HG03457 (cell line): ENCODE measurements around the gene PRR33.

Experiments used
- ATAC-seq: cut with Tn5 transposase; IDR thresholded peaks from one replicate; pipeline ENCODE4 v1.9.1; 2021; ENCODE audit warnings: moderate number of reproducible peaks; ENCODE audit not compliant: unreplicated experiment

Gene PRR33

DNA sequence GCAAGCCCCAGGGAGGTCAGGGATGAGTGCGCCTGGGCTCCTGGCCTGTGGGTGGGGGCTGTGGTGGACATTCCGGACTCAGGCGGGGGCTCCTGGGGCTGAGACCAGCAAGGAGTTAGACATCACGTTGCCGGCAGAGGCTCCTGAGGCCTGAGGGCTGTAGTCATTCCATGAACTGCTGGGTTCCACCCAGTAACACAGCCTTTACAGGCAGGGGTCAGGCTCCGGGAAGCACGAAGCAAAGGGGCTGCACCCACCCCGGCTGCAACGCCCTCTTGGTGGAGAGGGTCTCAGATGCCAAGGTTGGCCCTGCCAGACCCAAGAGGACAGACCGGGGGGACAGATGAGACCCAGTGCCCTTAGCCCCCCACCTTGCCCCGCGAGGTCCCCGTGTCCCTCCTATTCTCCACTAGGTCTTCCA, 36.8 kb upstream of the PRR33 start:
- no peak for ATAC-seq

- ATAC-seq = no peak
Measured at GRCh38 chr11:1927848-1928469, 36.3 kb upstream of the PRR33 start.

DNA sequence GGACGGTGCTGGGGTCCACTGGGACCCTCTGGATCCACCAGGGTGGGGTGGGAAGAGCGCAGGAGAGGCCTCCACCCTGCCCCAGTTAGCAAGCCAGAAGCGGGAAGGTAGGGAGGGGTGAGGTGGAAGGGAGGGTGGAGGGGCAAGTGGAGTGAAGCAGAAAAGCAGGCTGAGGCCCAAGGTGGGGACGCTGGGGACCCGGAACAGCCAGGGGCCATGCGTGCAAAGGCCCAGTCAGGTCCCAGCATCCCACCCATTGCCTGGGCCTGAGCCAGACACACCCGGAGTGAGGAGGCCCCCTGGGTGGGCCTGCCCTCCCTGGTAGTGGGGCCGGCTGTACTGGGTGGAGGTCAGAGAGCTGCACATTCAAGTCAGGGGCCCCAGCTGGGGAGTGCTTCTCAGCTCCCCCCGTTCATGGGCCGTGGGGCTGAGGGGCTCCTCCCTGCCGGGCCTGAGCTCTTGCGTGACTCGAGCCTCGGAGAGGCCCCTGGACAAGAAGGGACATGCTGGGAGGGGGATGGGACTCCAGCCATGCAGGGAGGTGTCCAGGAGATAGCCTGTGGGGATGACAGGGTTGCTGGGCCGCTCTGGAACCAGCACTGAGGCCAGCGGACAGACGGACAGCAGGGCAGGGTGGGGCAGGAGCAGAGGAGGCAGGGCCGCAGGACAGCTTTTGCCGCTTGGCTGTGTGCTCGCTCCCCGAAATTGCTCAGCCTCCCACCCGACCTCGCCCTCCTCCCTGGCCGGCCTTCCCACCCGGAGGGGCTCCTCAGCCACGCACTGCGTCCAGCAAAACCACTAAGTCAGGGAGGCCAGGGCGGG, 35.5 kb upstream of the PRR33 start:
- ATAC-seq = no peak

- no peak for ATAC-seq
Measured at GRCh38 chr11:1926156-1927025, 34.7 kb upstream of the PRR33 start.

DNA sequence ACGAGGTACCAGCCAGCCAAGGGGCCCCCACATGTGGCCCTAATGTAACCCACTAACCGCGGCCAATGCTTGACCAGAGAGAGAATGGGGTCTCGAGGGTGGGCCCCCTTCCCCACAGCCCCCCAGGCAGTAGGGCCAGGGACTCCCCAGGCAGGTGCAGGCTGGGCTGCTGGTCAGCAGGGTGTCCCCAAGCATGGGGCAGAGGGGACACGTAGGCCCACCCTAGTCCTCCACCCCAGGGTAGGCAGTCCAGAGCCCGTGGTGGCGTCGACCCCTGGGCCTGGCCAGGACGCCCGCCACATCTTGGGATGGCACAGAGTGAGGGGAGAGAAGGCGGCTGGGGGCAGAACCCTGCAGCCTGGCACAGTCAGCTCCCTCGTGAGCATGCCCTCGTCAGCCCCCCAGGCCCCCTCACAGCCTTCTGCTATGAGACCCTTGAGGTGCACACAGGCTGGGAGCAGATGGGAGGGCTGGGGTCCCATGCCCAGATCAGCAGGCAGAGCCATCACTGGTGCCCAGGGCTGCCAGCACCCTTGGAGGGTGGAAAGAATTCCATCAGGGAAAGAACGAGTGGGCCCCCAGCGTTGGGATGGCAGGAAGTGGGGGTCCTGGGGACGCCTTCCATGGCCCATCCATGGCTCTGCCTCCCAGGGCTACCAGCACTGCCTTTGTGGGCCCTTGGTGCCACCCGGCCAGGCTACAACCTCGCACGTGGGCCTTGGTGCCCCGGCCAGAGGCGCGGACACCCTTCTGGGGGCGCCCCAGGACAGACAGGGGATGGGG, 33.9 kb upstream of the PRR33 start:
- ATAC-seq = no peak

- ATAC-seq = no peak
Measured at GRCh38 chr11:1924646-1925372, 33.1 kb upstream of the PRR33 start.

GRCh38 chr11:1924181-1924580, 32.5 kb upstream of the PRR33 start:
- ATAC-seq = no peak

DNA sequence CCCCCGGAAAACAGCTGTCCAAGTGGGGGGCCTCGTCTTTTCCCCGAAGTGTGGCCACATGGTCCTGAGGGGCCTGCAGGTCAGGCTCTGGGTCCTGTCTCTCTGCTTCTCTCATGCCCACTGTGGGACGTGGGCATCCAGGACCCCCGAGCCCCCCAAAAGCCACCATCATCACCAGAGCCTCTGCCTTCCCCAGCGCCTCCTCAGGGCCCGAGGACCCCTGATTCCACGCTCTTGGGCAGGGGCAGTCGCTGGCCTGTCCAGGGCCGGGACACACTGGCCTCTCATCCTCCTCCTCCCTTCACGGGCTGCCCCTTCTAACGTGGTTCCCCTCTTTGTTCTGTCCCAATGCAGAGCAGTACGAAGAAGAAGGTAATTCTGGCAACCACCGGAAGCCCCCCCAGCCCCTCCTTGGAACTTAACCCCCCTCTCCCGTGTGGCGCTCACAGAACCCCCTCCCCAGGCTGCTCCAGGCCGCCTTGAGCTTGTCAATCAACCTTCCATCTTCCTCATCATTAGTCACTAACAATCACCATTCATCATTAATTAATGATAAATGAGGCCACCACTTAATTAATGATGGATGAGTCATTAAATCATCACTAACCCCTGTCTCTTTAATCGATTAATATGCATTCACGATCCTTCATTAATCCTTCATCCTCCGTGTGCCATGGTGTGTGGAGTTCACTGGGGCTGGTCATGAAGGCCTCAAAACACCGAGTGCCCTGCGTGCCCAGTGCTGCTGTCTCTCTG, 31.7 kb upstream of the PRR33 start:
- no peak for ATAC-seq

GRCh38 chr11:1922481-1923081, 30.9 kb upstream of the PRR33 start:
- ATAC-seq = no peak

DNA sequence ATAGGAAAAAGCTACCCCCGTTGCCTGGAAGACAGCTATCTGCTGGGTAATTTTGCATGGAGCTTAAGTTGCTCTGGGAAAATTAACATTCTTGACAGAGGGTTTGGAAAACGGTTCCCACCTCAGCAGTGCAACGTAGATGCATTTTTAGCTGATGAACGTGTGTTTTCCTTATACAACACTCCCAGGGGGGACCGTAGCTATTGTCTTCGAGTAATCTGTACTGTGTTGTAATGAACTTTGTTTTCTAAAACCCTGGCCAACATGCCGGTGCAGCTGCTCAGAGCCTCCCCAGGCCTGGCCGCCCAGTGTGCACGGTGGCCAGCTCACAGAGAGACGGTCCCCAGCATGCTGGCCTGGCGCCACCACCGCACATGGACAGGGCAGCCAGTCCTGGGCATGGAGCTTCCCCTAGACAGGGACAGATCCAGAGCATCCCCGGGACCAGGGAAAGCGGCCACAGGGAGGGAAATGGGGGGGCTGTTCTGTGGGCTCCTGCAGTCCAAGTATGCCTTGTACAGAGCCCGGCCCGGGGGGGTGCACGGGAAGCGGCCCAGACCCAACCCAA, 30.0 kb upstream of the PRR33 start:
- no peak for ATAC-seq

DNA sequence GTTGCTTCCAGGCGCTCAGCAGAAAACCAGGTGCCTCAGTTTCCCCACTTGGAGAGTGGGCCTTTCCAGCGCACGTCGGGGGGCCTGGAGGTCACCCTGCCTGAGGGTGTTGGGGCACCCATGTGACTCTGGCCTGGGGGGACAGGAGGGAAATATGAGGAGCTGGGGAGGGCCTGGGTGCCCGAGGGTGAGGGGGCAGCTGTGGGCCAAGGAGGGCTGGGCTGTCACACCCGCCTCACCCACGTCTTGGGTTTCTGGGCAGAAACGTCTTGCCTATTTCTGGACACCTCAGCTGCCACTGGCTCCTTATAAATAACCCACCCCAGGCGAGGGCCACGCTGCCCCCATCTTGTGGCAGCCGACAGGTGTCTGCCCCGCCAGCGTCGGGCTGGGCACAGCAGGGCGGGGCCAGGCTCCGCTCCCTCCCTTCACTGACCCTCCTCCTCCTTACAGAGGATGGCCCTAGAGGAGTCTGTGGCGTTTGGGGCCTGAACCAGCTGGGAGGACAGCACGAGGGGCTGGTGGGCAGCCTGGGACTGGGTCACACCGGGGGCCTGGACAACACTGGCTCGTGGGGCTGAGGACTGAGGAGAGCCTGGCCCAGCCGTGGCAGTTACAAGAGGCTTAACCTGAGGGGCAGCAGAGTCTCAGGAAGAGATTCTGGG, 29.3 kb upstream of the PRR33 start:
- ATAC-seq = no peak

GRCh38 chr11:1920128-1920908, 28.6 kb upstream of the PRR33 start:
- no peak for ATAC-seq

DNA sequence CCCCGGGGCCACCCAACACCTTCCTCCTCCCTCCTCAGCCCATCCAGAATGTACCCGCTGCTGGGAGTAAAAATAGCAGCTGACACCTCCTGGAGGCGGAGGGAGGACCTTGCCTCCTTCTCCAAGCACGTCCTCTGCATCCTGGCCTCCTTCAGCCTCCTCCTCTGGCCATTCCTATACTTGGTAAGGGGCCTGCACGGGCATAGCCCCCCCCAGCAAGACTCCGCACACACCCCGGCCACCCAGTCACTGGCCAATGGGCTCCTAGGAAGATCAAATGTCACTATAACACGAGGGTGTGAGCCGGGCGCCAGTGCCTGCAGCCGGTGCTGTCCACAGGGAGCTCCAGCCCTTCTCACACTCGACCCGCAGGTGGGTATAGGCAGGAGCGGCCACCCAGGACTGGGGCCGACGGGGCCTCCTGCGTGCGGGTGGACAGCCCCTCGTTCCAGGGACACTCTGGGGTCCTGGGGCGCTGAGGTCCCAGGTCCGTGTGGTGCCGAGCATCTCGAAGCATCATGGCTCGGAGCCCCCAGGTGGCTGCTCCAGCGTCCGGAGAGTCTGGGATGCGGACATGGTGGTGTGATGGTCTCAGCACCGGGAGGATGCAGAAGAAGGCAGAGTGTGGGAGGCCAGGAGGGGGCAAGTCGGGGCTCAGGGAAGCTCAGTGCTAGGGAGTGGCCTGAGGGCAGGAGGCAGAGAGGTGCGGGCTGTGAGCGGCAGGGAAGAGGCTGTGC, 27.9 kb upstream of the PRR33 start, which contains the start of gene TNNT3:
Gene TNNT3, plus strand, starts transcription at position 313 of the 737 bp plus-strand sequence. CDS start 3,172 bp downstream, outside the sequence.
- no peak for ATAC-seq

DNA sequence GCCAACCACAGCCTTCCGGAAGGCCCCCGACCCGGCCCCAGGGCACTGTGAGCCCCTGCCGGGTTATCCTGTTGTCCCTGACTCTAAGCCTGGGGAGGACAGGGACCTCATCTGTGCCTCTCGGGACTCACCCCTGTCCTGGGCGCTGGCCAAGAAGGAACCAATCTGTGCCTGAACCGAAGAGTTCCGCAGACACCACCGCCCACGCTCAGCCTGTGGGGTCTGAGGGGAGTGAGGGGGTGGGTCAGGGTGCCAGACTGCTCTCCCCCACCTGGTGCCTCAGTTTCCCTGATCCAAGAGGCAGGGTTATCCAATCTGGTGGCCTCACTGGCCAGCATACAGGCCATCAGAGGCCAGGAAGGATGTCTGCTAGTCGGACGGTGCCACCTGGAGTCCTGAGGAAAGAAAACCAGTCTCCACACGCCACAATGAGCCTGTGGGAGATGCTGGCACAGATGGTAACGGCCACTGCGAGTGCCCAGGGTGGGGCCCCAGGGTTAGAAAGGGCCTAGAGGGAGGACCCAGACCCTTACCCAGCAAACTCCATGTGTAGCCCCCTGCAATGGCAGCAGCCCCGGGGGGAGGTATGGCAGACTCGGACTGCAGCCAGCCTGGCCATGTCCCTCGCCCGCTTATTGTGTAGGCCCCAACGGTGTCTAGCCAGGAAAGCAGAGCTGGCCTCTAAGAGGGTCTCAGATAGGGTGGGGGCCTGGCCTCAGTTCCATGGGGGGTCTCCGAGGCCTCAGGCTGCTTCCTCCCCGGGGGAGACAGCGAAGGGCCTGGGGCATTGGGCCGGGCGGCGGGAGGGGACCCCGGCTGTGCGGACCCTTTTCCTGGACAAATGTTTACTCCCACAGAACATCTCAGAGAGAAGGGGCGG, 27.0 kb upstream of the PRR33 start:
- ATAC-seq = no peak
